Measurements from ENCODE around the gene KLF12. TPM values are rescaled to one million over a fixed set of nuclear protein-coding genes. Genes with fewer than 3 reads are reported as not detected.

Gene KLF12
- total RNA-seq, 4 donors from 2014 or later, result 2.4 to 14.5 (median 3.9) TPM

DNA sequence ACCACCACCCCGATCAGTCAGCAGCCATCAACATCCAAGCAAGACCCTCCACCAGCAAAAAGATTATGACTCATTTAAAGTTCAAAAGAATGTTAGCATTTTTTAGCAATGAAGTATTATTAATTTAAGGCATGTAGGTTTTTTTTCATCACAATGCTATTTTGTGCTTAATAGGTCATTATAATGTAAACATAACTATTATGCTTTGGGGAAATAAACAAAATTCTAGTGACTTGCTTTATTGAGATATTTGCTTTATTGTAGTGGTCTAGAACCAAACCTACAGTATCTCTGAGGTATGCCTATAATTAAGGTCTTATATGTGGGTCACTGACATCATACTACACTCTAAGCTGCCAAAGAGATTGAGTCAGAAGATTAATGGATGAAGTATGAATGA, 20.0 kb downstream of the KLF12 start:
- ATAC-seq (ENCODE audit: low FRiP score), result no peak
- no peak for DNase-seq (ENCODE audit: low spot score)
- TF ChIP-seq, protein P1, sequence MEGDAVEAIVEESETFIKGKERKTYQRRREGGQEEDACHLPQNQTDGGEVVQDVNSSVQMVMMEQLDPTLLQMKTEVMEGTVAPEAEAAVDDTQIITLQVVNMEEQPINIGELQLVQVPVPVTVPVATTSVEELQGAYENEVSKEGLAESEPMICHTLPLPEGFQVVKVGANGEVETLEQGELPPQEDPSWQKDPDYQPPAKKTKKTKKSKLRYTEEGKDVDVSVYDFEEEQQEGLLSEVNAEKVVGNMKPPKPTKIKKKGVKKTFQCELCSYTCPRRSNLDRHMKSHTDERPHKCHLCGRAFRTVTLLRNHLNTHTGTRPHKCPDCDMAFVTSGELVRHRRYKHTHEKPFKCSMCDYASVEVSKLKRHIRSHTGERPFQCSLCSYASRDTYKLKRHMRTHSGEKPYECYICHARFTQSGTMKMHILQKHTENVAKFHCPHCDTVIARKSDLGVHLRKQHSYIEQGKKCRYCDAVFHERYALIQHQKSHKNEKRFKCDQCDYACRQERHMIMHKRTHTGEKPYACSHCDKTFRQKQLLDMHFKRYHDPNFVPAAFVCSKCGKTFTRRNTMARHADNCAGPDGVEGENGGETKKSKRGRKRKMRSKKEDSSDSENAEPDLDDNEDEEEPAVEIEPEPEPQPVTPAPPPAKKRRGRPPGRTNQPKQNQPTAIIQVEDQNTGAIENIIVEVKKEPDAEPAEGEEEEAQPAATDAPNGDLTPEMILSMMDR (IDR thresholded peaks at IDR 0.05), result no peak

DNA sequence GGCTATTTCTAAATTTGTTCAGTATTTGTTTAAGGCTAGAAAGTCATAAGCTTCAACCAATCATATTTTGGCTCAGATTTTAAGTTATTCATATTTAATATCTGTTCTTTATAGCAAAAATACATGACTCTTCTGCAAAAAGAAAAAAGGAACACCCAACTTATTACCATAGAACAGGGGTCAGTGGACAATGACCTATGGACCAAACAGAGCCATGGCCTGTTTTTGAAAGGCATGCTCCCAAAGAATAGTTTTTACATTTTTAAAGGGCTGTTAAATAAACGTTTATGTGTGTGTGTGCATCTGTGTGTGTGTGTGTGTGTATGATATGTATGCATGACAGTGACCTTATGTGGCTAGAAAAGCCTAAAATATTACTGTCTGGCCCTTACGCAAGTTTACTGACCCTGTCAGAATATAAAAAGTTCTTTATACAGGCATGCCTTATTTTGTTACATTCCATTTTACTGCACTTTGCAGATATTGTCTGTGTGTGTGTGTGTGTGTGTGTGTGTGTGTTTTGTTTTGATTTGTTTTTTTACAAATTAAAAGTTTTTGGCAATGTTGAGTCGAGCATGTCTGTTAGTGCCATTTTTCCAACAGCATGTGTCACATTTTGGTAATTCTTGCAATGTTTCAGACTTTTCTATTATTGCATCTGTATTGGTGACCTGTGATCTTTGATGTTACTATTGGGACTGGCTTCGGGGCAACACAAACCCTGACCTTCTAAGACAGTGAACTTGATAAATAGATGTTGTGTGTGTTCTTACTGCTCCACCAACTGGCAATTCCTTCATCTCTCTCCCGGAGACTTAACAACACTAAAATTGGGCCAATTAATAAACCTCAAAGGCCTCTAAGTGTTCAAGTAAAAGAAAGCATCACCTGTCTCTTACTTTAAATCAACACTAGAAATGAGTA, 22.0 kb downstream of the KLF12 start:
- no peak for DNase-seq (ENCODE audit: low spot score)
- TF ChIP-seq, protein P1 (IDR thresholded peaks at IDR 0.05), result no peak
- ATAC-seq (ENCODE audit: low FRiP score), result no peak

DNA sequence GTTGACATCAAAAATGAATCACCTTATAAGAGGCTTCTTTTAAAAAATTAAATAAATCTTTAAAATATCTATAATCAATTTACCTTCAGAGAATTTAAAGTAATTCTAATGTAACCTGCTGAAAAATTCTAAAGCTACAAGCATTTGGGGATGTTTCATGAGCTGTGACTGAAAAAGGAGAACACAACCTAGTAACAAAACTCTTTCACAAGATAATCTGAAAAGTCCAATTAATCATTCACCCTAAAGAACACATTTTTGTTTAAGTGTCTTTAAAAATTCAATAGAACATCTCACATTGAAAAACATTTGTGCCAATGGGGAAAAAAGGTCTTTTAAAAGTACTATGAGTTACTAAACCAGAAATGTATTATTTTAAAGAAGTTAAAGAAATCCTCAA, 22.8 kb downstream of the KLF12 start:
- TF ChIP-seq, protein P1 (IDR thresholded peaks at IDR 0.05), result no peak
- DNase-seq (ENCODE audit: low spot score) (no peak), ATAC-seq (ENCODE audit: low FRiP score) (no peak)

DNA sequence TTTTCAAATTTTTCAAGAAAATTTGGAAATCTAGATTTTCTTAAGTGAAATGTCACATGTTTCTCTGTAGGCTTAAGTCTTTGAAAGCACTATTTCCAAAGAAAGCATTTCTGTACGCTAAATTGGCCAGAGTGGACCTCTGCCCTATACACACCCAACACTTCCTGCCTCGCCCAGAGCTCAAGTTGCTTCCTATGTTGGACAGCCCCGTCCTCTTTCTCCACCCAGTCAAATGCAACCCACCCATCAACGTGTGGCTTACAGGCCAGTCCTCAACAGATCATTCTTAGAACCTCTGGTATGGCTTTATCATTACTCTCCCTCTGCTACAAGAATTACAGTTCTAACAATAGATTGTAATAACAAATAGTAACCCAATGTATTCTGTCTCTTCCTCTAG, 24.2 kb downstream of the KLF12 start:
- TF ChIP-seq, protein P1 (IDR thresholded peaks at IDR 0.05), result no peak
- no peak for DNase-seq (ENCODE audit: low spot score)
- no peak for ATAC-seq (ENCODE audit: low FRiP score)

- TF ChIP-seq, protein P1 (IDR thresholded peaks at IDR 0.05), result no peak
These were observed 26.6 kb downstream of the KLF12 start for GRCh38 chr13:74107598-74107997.

GRCh38 chr13:74105871-74106270, 28.3 kb downstream of the KLF12 start:
- TF ChIP-seq, protein P1 (IDR thresholded peaks at IDR 0.05), result no peak
- no peak for ATAC-seq (ENCODE audit: low FRiP score)
- DNase-seq (ENCODE audit: low spot score), result no peak

More at GRCh38 chr13:74107598-74107997, 26.6 kb downstream of the KLF12 start:
- DNase-seq (ENCODE audit: low spot score) (no peak), ATAC-seq (ENCODE audit: low FRiP score) (no peak)
